SK-N-SH (cell line): ENCODE data around the gene GSG1L. TPM values are rescaled to one million over a fixed set of nuclear protein-coding genes. Genes with fewer than 3 reads are reported as not detected.

Experiments
- CTCF ChIA-PET: fragments of 300-600, 350-600 bp; formaldehyde crosslinking; extraction: SDS; loops from one replicate; lab custom pipeline; 2021; lab: Yijun Ruan, JAX
- POLR2A ChIA-PET: fragments of 350-600 bp; sonication (Branson Sonifier 250); formaldehyde crosslinking; extraction: SDS; loops from one replicate; lab custom pipeline; 2020; ENCODE audit warnings: antibody characterized with exemption, inconsistent platforms; lab: Yijun Ruan, JAX
- DNase-seq: peaks from one replicate; pipeline ENCODE4 v3.0.0; 2012
- H2AFZ ChIP-seq: fragments of 200-600 bp; sonication (generic); 2 replicates; pipeline ENCODE4 v1.8.1; 2016; ENCODE audit warnings: antibody characterized with exemption, mild to moderate bottlenecking, low read depth
- H3F3A ChIP-seq: fragments of 200-600 bp; sonication (generic); replicated peaks from 2 replicates; pipeline ENCODE3; 2016; ENCODE audit warnings: antibody characterized with exemption, mild to moderate bottlenecking; ENCODE audit not compliant: insufficient read depth
- H3K27ac ChIP-seq, 2 experiments: fragments of 200-500 bp in 1 of 2; fragments of 200-600 bp in 1 of 2; sonication (Bioruptor generic) in 1 of 2; sonication (generic), shearing (Covaris generic) in 1 of 2; 2 replicates each; pipeline versions ENCODE4 v1.5.1 to v1.6.1; 2014 to 2016; ENCODE audit warnings: low read depth in 2 of 2, inconsistent platforms in 1 of 2, low read length in 1 of 2, mild to moderate bottlenecking in 1 of 2, mixed read lengths in 1 of 2
- H3K27me3 ChIP-seq: fragments of 200-600 bp; sonication (generic), shearing (Covaris generic); 2 replicates; pipeline ENCODE4 v1.6.1; 2016; ENCODE audit warnings: mixed run types; ENCODE audit not compliant: insufficient read depth
- H3K36me3 ChIP-seq, 2 experiments: fragments of 200-500 bp in 1 of 2; fragments of 200-600 bp in 1 of 2; sonication (Bioruptor generic) in 1 of 2; sonication (generic) in 1 of 2; replicated peaks in 1 of 2; 2 replicates each; pipeline versions ENCODE3 to v1.5.1; 2014 to 2016; ENCODE audit warnings: low read length in 1 of 2, mild to moderate bottlenecking in 1 of 2; ENCODE audit not compliant: insufficient read depth in 2 of 2, control insufficient read depth in 1 of 2
- H3K4me1 ChIP-seq, 2 experiments: fragments of 200-500 bp in 1 of 2; fragments of 200-600 bp in 1 of 2; sonication (Bioruptor generic) in 1 of 2; sonication (generic), shearing (Covaris generic) in 1 of 2; 2 replicates each; pipeline versions ENCODE4 v1.5.1 to v1.6.1; 2014 to 2016; ENCODE audit warnings: low read depth in 1 of 2, low read length in 1 of 2, mixed run types in 1 of 2; ENCODE audit not compliant: insufficient read depth in 2 of 2, control insufficient read depth in 1 of 2
- H3K4me2 ChIP-seq: fragments of 200-600 bp; sonication (generic), shearing (Covaris generic); 2 replicates; pipeline ENCODE4 v1.6.1; 2017; ENCODE audit warnings: mixed run types
- H3K4me3 ChIP-seq, 2 experiments: fragments of 200-500 bp in 1 of 2; fragments of 200-600 bp in 1 of 2; sonication (Bioruptor generic) in 1 of 2; sonication (generic), shearing (Covaris generic) in 1 of 2; 2 replicates each; pipeline versions ENCODE4 v1.5.1 to v1.8.1; 2014 to 2016; ENCODE audit warnings: low read depth in 2 of 2, inconsistent platforms in 1 of 2, low read length in 1 of 2, mild to moderate bottlenecking in 1 of 2, mixed read lengths in 1 of 2, moderate library complexity in 1 of 2
- H3K79me2 ChIP-seq: fragments of 200-600 bp; sonication (generic); 2 replicates; pipeline ENCODE4 v1.8.1; 2017; ENCODE audit warnings: mild to moderate bottlenecking; ENCODE audit not compliant: insufficient read depth
- H3K9ac ChIP-seq: fragments of 200-600 bp; sonication (generic); 2 replicates; pipeline ENCODE4 v1.6.1; 2017; ENCODE audit warnings: mixed run types
- H3K9me2 ChIP-seq: fragments of 200-600 bp; sonication (generic); 2 replicates; pipeline ENCODE4 v1.6.1; 2017; ENCODE audit warnings: mixed run types
- H3K9me3 ChIP-seq: fragments of 200-600 bp; sonication (generic); 2 replicates; pipeline ENCODE4 v1.6.1; 2017; ENCODE audit warnings: mixed run types, mild to moderate bottlenecking, moderate library complexity
- H4K20me1 ChIP-seq: fragments of 200-600 bp; sonication (generic); 2 replicates; pipeline ENCODE4 v1.6.1; 2017; ENCODE audit warnings: mild to moderate bottlenecking, mixed run types; ENCODE audit not compliant: insufficient read depth
- CHD2 ChIP-seq: fragments of 150-350 bp; IDR thresholded peaks from 2 replicates; pipeline ENCODE4 v1.6.1; 2018; ENCODE audit warnings: low read length; ENCODE audit not compliant: partially characterized antibody
- EP300 ChIP-seq, 2 experiments: IDR thresholded peaks; 2 replicates each; pipeline versions ENCODE4 v1.4.0 to v1.6.1; 2012; ENCODE audit warnings: borderline replicate concordance in 1 of 2, low read depth in 1 of 2, low read length in 1 of 2
- FOXJ3 ChIP-seq: sonication (generic); formaldehyde crosslinking; IDR thresholded peaks from 2 replicates; pipeline ENCODE4 v1.5.1; 2020; ENCODE audit warnings: mild to moderate bottlenecking, missing genetic modification reagents
- FOXM1 ChIP-seq: IDR thresholded peaks from 2 replicates; pipeline ENCODE4 v1.4.0; 2012; ENCODE audit warnings: low read depth, mild to moderate bottlenecking
- GATA2 ChIP-seq: sonication (generic); formaldehyde crosslinking; IDR thresholded peaks from 2 replicates; pipeline ENCODE4 v1.5.0; 2020; ENCODE audit warnings: mild to moderate bottlenecking, missing genetic modification reagents
- JUND ChIP-seq: IDR thresholded peaks from 2 replicates; pipeline ENCODE4 v1.4.0; 2012
- MAX ChIP-seq: IDR thresholded peaks from 2 replicates; pipeline ENCODE4 v1.4.0; 2012; ENCODE audit warnings: low read depth
- MXI1 ChIP-seq: IDR thresholded peaks from 2 replicates; pipeline ENCODE4 v1.6.1; 2012; ENCODE audit warnings: mild to moderate bottlenecking, low read depth, low read length, improper control_type of control experiment
- NRF1 ChIP-seq: IDR thresholded peaks from 2 replicates; pipeline ENCODE4 v1.6.1; 2012; ENCODE audit warnings: low read depth, mild to moderate bottlenecking, low read length
- WGBS: methylation state at CpG from one replicate; pipeline ENCODE4 v1.1.6; 2017; ENCODE audit warnings: low lambda C conversion rate; 5-methylcytosine and 5-hydroxymethylcytosine counted together
- polyA plus RNA-seq, 3 experiments: library from polyadenylated mRNA; depleted of rRNA; stranded (reverse); fragments of >200 nt; gene quantifications; 2 replicates each; pipeline ENCODE4 v1.2.3, GENCODE V29; 2012
- TF ChIP-seq, protein P1 (sequence below): IDR thresholded peaks from 2 replicates; pipeline ENCODE4 v1.6.1; 2012; ENCODE audit warnings: mild to moderate bottlenecking, low read depth, low read length, moderate library complexity

Gene GSG1L
- polyA plus RNA-seq, 1 of the 3 experiments (the other 2 are of a cell fraction): not detected

DNA sequence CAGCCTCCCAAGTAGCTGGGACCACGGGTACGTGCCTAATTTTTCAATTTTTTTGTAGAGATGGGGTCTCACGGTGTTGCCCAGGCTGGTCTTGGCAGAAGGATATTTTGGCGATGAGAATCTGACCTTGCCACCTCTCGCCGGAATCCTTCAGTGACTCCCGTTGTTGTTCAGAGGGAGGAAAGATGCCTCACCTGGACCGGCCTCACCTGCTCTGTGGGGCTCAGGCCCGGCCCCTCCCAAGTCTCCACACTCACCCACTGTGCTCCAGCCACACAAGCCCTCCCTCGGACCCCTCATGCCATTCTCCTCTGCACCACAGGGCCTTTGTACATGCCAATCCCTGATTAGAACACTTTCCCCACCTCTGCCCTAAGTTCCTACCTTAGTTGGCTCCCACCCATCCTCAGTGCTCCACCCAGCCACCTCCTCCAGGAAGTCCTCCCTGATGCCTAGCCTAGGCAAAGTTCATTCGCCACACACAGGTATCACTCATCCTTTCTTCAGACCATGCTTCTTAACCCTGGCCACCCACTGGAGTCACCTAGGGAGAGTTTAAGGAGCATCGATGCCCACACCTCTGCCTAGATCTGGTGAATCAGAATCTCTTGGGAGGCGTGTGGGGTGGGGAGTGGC is 136.1 kb downstream of the GSG1L start (continued):
- TF ChIP-seq, protein P1, sequence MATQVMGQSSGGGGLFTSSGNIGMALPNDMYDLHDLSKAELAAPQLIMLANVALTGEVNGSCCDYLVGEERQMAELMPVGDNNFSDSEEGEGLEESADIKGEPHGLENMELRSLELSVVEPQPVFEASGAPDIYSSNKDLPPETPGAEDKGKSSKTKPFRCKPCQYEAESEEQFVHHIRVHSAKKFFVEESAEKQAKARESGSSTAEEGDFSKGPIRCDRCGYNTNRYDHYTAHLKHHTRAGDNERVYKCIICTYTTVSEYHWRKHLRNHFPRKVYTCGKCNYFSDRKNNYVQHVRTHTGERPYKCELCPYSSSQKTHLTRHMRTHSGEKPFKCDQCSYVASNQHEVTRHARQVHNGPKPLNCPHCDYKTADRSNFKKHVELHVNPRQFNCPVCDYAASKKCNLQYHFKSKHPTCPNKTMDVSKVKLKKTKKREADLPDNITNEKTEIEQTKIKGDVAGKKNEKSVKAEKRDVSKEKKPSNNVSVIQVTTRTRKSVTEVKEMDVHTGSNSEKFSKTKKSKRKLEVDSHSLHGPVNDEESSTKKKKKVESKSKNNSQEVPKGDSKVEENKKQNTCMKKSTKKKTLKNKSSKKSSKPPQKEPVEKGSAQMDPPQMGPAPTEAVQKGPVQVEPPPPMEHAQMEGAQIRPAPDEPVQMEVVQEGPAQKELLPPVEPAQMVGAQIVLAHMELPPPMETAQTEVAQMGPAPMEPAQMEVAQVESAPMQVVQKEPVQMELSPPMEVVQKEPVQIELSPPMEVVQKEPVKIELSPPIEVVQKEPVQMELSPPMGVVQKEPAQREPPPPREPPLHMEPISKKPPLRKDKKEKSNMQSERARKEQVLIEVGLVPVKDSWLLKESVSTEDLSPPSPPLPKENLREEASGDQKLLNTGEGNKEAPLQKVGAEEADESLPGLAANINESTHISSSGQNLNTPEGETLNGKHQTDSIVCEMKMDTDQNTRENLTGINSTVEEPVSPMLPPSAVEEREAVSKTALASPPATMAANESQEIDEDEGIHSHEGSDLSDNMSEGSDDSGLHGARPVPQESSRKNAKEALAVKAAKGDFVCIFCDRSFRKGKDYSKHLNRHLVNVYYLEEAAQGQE: no peak
- TF ChIP-seq MAX: no peak

DNA sequence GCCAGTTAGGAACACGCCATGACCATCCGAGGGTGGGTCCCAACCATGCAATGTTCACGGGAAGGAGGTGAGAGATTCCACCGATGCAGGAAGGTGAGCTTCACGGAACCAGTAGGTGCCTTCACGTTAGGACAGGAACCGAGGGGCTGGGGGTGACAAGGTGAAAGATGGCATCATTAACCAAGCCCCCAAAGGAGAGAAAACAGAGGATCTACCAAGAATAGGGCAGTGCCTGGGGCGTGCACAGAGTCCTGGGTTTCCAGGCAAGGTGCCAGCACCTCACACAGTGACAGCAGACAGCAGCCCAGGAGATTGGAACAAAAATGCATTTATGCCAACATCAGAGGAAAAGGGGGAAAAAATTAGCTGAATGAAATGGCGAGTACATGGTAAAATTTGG is 137.9 kb downstream of the GSG1L start:
- Histone ChIP-seq H3K4me1 (peaks cover 0 to 32% of the 10 kb centered on the region in 2 experiments; a peak in 1 of 4 replicates), H3K9ac (no peak overlapping the region), H3K27me3 (no peaks in the 10 kb centered on the region), H2AFZ (no peak overlapping the region), H3K27ac (peak overlapping the region in 1 of 2 experiments; percentile 8; a peak in 1 of 4 replicates), H3F3A (no peaks in the 10 kb centered on the region), H3K79me2 (no peaks in the 10 kb centered on the region), H3K36me3 (no peaks in the 10 kb centered on the region)
- POLR2A ChIA-PET: no interaction called here
- peak; percentile 54 for DNase-seq
- no peak for TF ChIP-seq MXI1
- no peak for TF ChIP-seq CHD2
- TF ChIP-seq GATA2: peak; percentile 40; the same call in 1 of the 2 replicates
- TF ChIP-seq NRF1: no peak
- TF ChIP-seq FOXJ3 (CRISPR knock-in tag): 0 out of 2 replicates have a peak, but pooled peaks have one; percentile 13
- TF ChIP-seq JUND: no peak
- no peak for TF ChIP-seq FOXM1
- TF ChIP-seq EP300 (IDR thresholded peaks at IDR 0.05; ENCODE audit: borderline replicate concordance in 1 of 2, low read depth in 1 of 2, low read length in 1 of 2): peak in 1 of 2 experiments; percentile 38; a peak in 1 of 4 replicates
- TF ChIP-seq, all 33 proteins: peak for 3
- Histone ChIP-seq H3K4me2 (no peak overlapping the region), H3K9me2 (no peaks in the 10 kb centered on the region), H4K20me1 (no peaks in the 10 kb centered on the region), H3K9me3 (no peaks in the 10 kb centered on the region), H3K4me3 (no peak overlapping the region)
- WGBS: 8% methylated on average over 9 of the region's 9 CpGs
- CTCF ChIA-PET: interaction anchor here (1.5 kb wide), 1 partner anchor 285 kb away, joined by 4 read pairs; no protein-coding TSS in a partner anchor
